A549 (cell line): ENCODE data around the gene RASGRF1. TPM values are rescaled to one million over a fixed set of nuclear protein-coding genes. Genes with fewer than 3 reads are reported as not detected.
"Not testable (repeated sequence)": the region's sequence is repeated elsewhere in the genome, so short reads cannot be mapped to it uniquely, and the experiment has no call there.

Experiments used
- ATAC-seq, 2 experiments: fragments of 200-7000 bp in 1 of 2; fragments of >200 bp in 1 of 2; cut with Nextera tagmentation in 1 of 2; cut with Tn5 transposase in 1 of 2; 3 replicates each; pipeline versions ENCODE4 v1.8.0 to v1.9.1; 2018 to 2020; ENCODE audit warnings: mild to moderate bottlenecking in 1 of 2, moderate library complexity in 1 of 2
- CTCF ChIA-PET: fragments of 300-600 bp; sonication (Branson Sonifier 250); formaldehyde crosslinking; extraction: SDS; loops from one replicate; lab custom pipeline; 2021; ENCODE audit warnings: antibody characterized with exemption, inconsistent platforms; lab: Yijun Ruan, JAX
- POLR2A ChIA-PET: fragments of 350-600 bp; formaldehyde crosslinking; extraction: SDS; loops from one replicate; lab custom pipeline; 2021; ENCODE audit warnings: antibody characterized with exemption, inconsistent platforms; lab: Yijun Ruan, JAX
- DNase-seq, 2 experiments: peaks; one replicate each; pipeline versions ENCODE4 v3.0.0 to v3.0.0-alpha.2; 2011 to 2016; ENCODE audit warnings: low read depth in 1 of 2, low spot score in 1 of 2
- FAIRE-seq: peaks from 2 replicates; lab custom pipeline; 2011; peaks lifted over from hg19 to GRCh38; lab: Jason Lieb, UNC
- H3K27ac ChIP-seq, 2 experiments: fragments of >200 bp; sonication (Bioruptor Twin); formaldehyde crosslinking; 3 replicates each; pipeline ENCODE4 v1.5.1; 2016 to 2017
- H3K4me1 ChIP-seq: fragments of >200 bp; sonication (Bioruptor Twin); formaldehyde crosslinking; 3 replicates; pipeline ENCODE4 v1.6.1; 2016
- H3K4me2 ChIP-seq: fragments of >200 bp; sonication (Bioruptor Twin); formaldehyde crosslinking; 3 replicates; pipeline ENCODE4 v1.6.1; 2016
- H3K4me3 ChIP-seq: fragments of >200 bp; sonication (Bioruptor Twin); formaldehyde crosslinking; 3 replicates; pipeline ENCODE4 v1.5.1; 2016
- H3K9me3 ChIP-seq: fragments of >200 bp; sonication (Bioruptor Twin); formaldehyde crosslinking; 3 replicates; pipeline ENCODE4 v1.6.1; 2016
- BHLHE40 ChIP-seq: IDR thresholded peaks from 2 replicates; pipeline ENCODE4 v1.6.1; 2012; ENCODE audit warnings: low read depth, low read length, inconsistent platforms
- CBX2 ChIP-seq: fragments of 200-600 bp; sonication (generic); IDR thresholded peaks from 2 replicates; pipeline ENCODE4 v1.6.1; 2016; ENCODE audit warnings: low read depth, mild to moderate bottlenecking, borderline replicate concordance
- EHF ChIP-seq: fragments of 250-450 bp; sonication (Bioruptor Pico); IDR thresholded peaks from 2 replicates; pipeline ENCODE4 v1.5.0; 2020; ENCODE audit warnings: mild to moderate bottlenecking
- ESRRA ChIP-seq: fragments of 150-350 bp; IDR thresholded peaks from 2 replicates; pipeline ENCODE4 v1.6.1; 2014; ENCODE audit warnings: mild to moderate bottlenecking, low read length, borderline replicate concordance
- FOSB ChIP-seq: fragments of 250-450 bp; sonication (Bioruptor Pico); IDR thresholded peaks from 2 replicates; pipeline ENCODE4 v1.5.0; 2020; ENCODE audit warnings: mild to moderate bottlenecking, moderate library complexity
- FOXS1 ChIP-seq: fragments of 250-450 bp; sonication (Bioruptor Pico); IDR thresholded peaks from 2 replicates; pipeline ENCODE4 v1.5.0; 2020; ENCODE audit warnings: mild to moderate bottlenecking, moderate library complexity
- GATA3 ChIP-seq: IDR thresholded peaks from 2 replicates; pipeline ENCODE4 v1.6.1; 2012; ENCODE audit warnings: borderline replicate concordance
- HDAC2 ChIP-seq: fragments of 200-600 bp; sonication (generic); IDR thresholded peaks from 2 replicates; pipeline ENCODE4 v1.6.1; 2016
- HES2 ChIP-seq: fragments of >200 bp; sonication (Bioruptor Twin); formaldehyde crosslinking; IDR thresholded peaks from 2 replicates; pipeline ENCODE4 v1.6.1; 2016
- HEYL ChIP-seq: fragments of 250-450 bp; sonication (Bioruptor Pico); IDR thresholded peaks from 2 replicates; pipeline ENCODE4 v1.8.0; 2021; ENCODE audit warnings: mild to moderate bottlenecking, moderate library complexity
- HOXB13 ChIP-seq: fragments of 250-450 bp; sonication (Bioruptor Pico); IDR thresholded peaks from 2 replicates; pipeline ENCODE4 v1.5.0; 2020; ENCODE audit warnings: low read depth, mild to moderate bottlenecking, moderate library complexity
- JUN ChIP-seq, 2 experiments: fragments of >200 bp; sonication (Bioruptor Twin); formaldehyde crosslinking; IDR thresholded peaks; 2 replicates in 1 of 2; 3 replicates in 1 of 2; pipeline ENCODE4 v1.6.1; 2016 to 2017
- KDM5A ChIP-seq: fragments of 200-600 bp; sonication (generic); IDR thresholded peaks from 2 replicates; pipeline ENCODE4 v1.6.1; 2016; ENCODE audit warnings: antibody characterized with exemption, mild to moderate bottlenecking
- MAFK ChIP-seq: fragments of 450-650 bp; IDR thresholded peaks from 2 replicates; pipeline ENCODE4 v1.6.1; 2014; ENCODE audit not compliant: partially characterized antibody
- NPAS2 ChIP-seq: fragments of 250-450 bp; sonication (Bioruptor Pico); IDR thresholded peaks from 2 replicates; pipeline ENCODE4 v1.8.0; 2022; ENCODE audit warnings: mild to moderate bottlenecking, moderate library complexity, borderline replicate concordance
- NR3C1 ChIP-seq: fragments of >200 bp; sonication (Bioruptor Twin); formaldehyde crosslinking; IDR thresholded peaks from 3 replicates; pipeline ENCODE4 v1.6.1; 2017
- PHF8 ChIP-seq: fragments of 200-600 bp; sonication (generic); IDR thresholded peaks from 2 replicates; pipeline ENCODE4 v1.6.1; 2016; ENCODE audit warnings: low read depth, mild to moderate bottlenecking, antibody characterized with exemption, moderate library complexity, borderline replicate concordance
- POLR2AphosphoS2 ChIP-seq: conservative IDR thresholded peaks from 2 replicates; pipeline ENCODE4 v1.6.1; 2012; ENCODE audit warnings: low read length, improper control_type of control experiment, inconsistent platforms
- RAD21 ChIP-seq, 2 experiments: fragments of >200 bp in 1 of 2; sonication (Bioruptor Twin) in 1 of 2; formaldehyde crosslinking in 1 of 2; IDR thresholded peaks in 1 of 2; conservative IDR thresholded peaks in 1 of 2; 2 replicates in 1 of 2; 3 replicates in 1 of 2; pipeline ENCODE4 v1.6.1; 2012 to 2018; ENCODE audit warnings: inconsistent platforms in 1 of 2
- SREBF2 ChIP-seq: fragments of 450-650 bp; IDR thresholded peaks from 2 replicates; pipeline ENCODE4 v1.6.1; 2014; ENCODE audit warnings: mild to moderate bottlenecking, moderate library complexity
- TFCP2L1 ChIP-seq: fragments of 250-450 bp; sonication (Bioruptor Pico); IDR thresholded peaks from 2 replicates; pipeline ENCODE4 v1.5.0; 2021; ENCODE audit warnings: mild to moderate bottlenecking
- WGBS: methylation state at CpG from one replicate; pipeline ENCODE4 v1.1.6; 2017; ENCODE audit errors: missing lambda C conversion rate; 5-methylcytosine and 5-hydroxymethylcytosine counted together
- polyA plus RNA-seq, 4 experiments: library from polyadenylated mRNA; depleted of rRNA in 3 of 4; stranded (reverse); fragments of >200 nt; fragmentation: RNase III in 1 of 4; extraction: RNeasy Plus Mini Kit Qiagen cat#74134 plus additional on column Dnase treatment in 1 of 4; gene quantifications; 2 replicates in 3 of 4; 3 replicates in 1 of 4; pipeline ENCODE4 v1.2.3, GENCODE V29; 2011 to 2017
- TF ChIP-seq, protein P1 (sequence below): fragments of 450-650 bp; IDR thresholded peaks from 2 replicates; pipeline ENCODE4 v1.6.1; 2014; ENCODE audit warnings: antibody characterized with exemption
- TF ChIP-seq, protein P2 (sequence below): fragments of 250-450 bp; sonication (Bioruptor Pico); IDR thresholded peaks from 2 replicates; pipeline ENCODE4 v1.5.0; 2020; ENCODE audit warnings: low read depth, mild to moderate bottlenecking, moderate library complexity
- TF ChIP-seq, protein P3 (sequence below): fragments of >200 bp; sonication (Bioruptor Twin); formaldehyde crosslinking; IDR thresholded peaks from 3 replicates; pipeline ENCODE4 v1.6.1; 2016
- TF ChIP-seq, protein P4 (sequence below): fragments of 150-350 bp; IDR thresholded peaks from 2 replicates; pipeline ENCODE4 v1.6.1; 2014; ENCODE audit warnings: low read depth, mild to moderate bottlenecking, low read length

The RASGRF1 gene
- polyA plus RNA-seq, 2 of the 4 experiments (the other 2 are of a cell fraction): 0.13 to 0.21 TPM

DNA sequence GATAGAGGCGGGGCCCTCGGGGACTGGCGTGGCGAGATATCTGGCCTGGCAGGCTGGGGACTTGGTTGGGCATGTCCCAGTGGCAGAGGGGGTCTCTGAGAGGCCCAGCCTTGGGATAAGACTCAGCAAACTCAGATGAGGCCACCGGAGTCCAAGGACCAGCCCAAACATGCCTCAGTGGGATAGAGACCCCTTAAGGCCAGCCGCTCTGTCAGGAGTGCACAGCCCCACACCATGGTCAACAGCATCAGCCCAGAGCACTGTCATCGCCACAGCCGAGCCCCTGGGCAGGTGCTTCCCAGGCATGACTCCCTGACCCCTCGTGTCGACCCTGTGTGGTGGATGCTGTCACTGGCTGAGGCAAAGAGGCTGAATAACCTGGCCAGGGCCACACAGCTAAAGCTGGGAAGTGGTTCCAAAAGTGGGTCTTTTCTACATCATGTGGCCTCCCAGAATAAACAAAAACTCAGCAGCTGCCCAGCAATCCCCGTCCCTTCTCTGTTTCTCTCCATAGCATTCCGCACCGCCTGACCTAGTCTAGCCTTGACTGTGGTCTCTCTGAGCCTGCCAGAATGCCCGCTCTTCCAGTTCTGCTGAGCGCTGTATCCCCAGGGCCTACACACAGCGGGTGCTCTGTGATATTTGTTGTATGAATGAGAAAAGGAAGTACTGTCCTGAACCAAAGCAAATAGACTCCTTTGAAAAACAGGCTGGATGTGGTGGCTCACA lies 160.9 kb downstream of the RASGRF1 start:
- ChIA-PET CTCF (interaction anchor here (1.2 to 7.9 kb wide), 2 partner anchors 20 to 97 kb away, joined by 3 to 58 read pairs; no protein-coding TSS in a partner anchor), POLR2A (no interaction called here)
- FAIRE-seq: no peak
- WGBS: 95% methylated on average over 16 of the region's 16 CpGs
- no peak for ATAC-seq
- no peak for DNase-seq
- H3K4me3 ChIP-seq: no peak overlapping the region
- H3K4me1 ChIP-seq: peaks cover 17% of the 10 kb centered on the region
- no peaks in the 10 kb centered on the region for H3K9me3 ChIP-seq
- no peak for TF ChIP-seq GATA3
- no peak for TF ChIP-seq HOXB13 (CRISPR knock-in tag)
- TF ChIP-seq, protein P1, sequence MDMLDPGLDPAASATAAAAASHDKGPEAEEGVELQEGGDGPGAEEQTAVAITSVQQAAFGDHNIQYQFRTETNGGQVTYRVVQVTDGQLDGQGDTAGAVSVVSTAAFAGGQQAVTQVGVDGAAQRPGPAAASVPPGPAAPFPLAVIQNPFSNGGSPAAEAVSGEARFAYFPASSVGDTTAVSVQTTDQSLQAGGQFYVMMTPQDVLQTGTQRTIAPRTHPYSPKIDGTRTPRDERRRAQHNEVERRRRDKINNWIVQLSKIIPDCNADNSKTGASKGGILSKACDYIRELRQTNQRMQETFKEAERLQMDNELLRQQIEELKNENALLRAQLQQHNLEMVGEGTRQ: no peak
- TF ChIP-seq CBX2: no peak
- TF ChIP-seq, protein P2, sequence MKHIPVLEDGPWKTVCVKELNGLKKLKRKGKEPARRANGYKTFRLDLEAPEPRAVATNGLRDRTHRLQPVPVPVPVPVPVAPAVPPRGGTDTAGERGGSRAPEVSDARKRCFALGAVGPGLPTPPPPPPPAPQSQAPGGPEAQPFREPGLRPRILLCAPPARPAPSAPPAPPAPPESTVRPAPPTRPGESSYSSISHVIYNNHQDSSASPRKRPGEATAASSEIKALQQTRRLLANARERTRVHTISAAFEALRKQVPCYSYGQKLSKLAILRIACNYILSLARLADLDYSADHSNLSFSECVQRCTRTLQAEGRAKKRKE (CRISPR knock-in tag): no peak
- TF ChIP-seq HEYL (CRISPR knock-in tag): no peak
- TF ChIP-seq KDM5A: no peak
- no peak for TF ChIP-seq HDAC2
- TF ChIP-seq FOSB: no peak
- peak overlapping the region in 1 of 2 experiments; percentile 2; a peak in 2 of 6 replicates for H3K27ac ChIP-seq
- H3K4me2 ChIP-seq: no peak overlapping the region

GRCh38 chr15:78928616-78929093 lies 161.9 kb downstream of the RASGRF1 start:
- no peak for DNase-seq
- no peak overlapping the region for H3K4me2 ChIP-seq
- no peak for TF ChIP-seq NR3C1
- no peak for TF ChIP-seq BHLHE40
- TF ChIP-seq, protein P3, sequence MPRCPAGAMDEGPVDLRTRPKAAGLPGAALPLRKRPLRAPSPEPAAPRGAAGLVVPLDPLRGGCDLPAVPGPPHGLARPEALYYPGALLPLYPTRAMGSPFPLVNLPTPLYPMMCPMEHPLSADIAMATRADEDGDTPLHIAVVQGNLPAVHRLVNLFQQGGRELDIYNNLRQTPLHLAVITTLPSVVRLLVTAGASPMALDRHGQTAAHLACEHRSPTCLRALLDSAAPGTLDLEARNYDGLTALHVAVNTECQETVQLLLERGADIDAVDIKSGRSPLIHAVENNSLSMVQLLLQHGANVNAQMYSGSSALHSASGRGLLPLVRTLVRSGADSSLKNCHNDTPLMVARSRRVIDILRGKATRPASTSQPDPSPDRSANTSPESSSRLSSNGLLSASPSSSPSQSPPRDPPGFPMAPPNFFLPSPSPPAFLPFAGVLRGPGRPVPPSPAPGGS: no peak
- no peak for TF ChIP-seq NPAS2
- TF ChIP-seq PHF8: no peak
- TF ChIP-seq, all 56 proteins: peak for 0
- ChIA-PET POLR2A (no interaction called here), CTCF (interaction anchor here (1.2 to 7.9 kb wide), 3 partner anchors 19 to 79 kb away, joined by 3 to 58 read pairs (median 4); no protein-coding TSS in a partner anchor)
- Histone ChIP-seq H3K4me1 (peaks cover 17% of the 10 kb centered on the region), H3K27ac (no peak overlapping the region), H3K4me3 (no peak overlapping the region), H3K9me3 (no peaks in the 10 kb centered on the region)
- no peak for FAIRE-seq
- ATAC-seq: no peak
- WGBS: 96% methylated on average over 14 of the region's 14 CpGs

- ATAC-seq, H3K9me3 ChIP-seq, H3K4me2 ChIP-seq, H3K4me3 ChIP-seq, H3K27ac ChIP-seq, FAIRE-seq, DNase-seq, POLR2A ChIA-PET: not testable (repeated sequence)
- CTCF ChIA-PET: interaction anchor here (1.2 to 7.9 kb wide), 3 partner anchors 19 to 79 kb away, joined by 3 to 58 read pairs (median 4); no protein-coding TSS in a partner anchor
- WGBS: 91% methylated on average over 14 of the region's 14 CpGs
- H3K4me1 ChIP-seq: peaks cover 17% of the 10 kb centered on the region
These were observed 162.4 kb downstream of the RASGRF1 start for GRCh38 chr15:78928176-78928575.

DNA sequence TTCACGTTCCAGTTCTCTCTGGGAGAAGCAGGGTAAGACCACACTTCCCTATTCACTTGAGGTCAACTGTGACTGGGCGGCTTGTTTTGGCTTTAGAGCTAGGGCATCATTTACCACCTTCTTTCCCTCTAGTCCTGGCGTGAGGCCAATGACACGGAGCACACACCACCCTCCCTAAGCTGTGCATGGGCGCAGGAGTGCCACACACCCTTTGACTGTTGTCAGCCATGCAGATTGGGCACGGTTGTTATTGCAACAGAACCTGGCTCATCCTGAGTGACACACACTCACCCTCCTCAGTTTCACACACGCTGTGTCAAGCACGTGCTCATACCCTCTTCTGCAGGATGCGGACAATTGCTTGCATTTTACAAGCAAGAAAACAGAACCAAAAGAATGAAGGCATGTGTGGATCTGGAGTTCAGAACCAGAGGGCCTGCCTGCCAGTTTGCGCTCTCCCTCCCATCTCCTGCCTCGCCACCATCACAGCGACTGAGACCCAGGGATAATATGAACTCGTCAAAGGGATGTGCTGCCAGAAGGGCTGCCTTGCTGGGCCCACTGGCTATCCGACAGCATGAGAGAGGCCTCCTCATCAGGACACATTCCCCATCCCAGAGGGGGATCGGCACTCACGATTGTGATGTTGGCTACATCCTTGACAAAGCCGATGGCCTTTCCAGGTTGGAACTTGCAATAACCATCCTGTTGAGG lies 163.3 kb downstream of the RASGRF1 start:
- Histone ChIP-seq H3K4me2 (no peak overlapping the region), H3K4me3 (no peak overlapping the region), H3K4me1 (peaks cover 17% of the 10 kb centered on the region), H3K27ac (no peak overlapping the region), H3K9me3 (no peaks in the 10 kb centered on the region)
- CTCF ChIA-PET: interaction anchor here (1.2 to 7.9 kb wide), 7 partner anchors 10 to 258 kb away, joined by 3 to 58 read pairs (median 4); no protein-coding TSS in a partner anchor
- 89% methylated on average over 17 of the region's 17 CpGs for WGBS
- no peak for FAIRE-seq
- POLR2A ChIA-PET: no interaction called here
- no peak for ATAC-seq
- DNase-seq: no peak
- TF ChIP-seq POLR2AphosphoS2 (no peak), EHF (CRISPR knock-in tag) (no peak), MAFK (no peak), SREBF2 (no peak), TFCP2L1 (CRISPR knock-in tag) (no peak), FOXS1 (CRISPR knock-in tag) (no peak), JUN (IDR thresholded peaks at IDR 0.05) (no peak), ESRRA (no peak), RAD21 (conservative IDR thresholded peaks at IDR 0.05 in 1 of 2, IDR thresholded peaks at IDR 0.05 in 1 of 2) (no peak), HES2 (no peak), NPAS2 (no peak)
- TF ChIP-seq, protein P4, sequence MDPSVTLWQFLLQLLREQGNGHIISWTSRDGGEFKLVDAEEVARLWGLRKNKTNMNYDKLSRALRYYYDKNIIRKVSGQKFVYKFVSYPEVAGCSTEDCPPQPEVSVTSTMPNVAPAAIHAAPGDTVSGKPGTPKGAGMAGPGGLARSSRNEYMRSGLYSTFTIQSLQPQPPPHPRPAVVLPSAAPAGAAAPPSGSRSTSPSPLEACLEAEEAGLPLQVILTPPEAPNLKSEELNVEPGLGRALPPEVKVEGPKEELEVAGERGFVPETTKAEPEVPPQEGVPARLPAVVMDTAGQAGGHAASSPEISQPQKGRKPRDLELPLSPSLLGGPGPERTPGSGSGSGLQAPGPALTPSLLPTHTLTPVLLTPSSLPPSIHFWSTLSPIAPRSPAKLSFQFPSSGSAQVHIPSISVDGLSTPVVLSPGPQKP: no peak
